Karpas-422 (cell line): ENCODE measurements around the gene TAS2R20. TPM values are rescaled to one million over a fixed set of nuclear protein-coding genes. Genes with fewer than 3 reads are reported as not detected.

ENCODE experiments used
- DNase-seq: peaks from one replicate; pipeline ENCODE4 v3.0.0-alpha.2; 2015
- H2AFZ ChIP-seq: fragments of 200-600 bp; sonication (generic); 2 replicates; pipeline ENCODE4 v1.6.1; 2014; ENCODE audit warnings: antibody characterized with exemption, low read length, mixed read lengths
- H3K27ac ChIP-seq: fragments of 200-600 bp; sonication (generic); 2 replicates; pipeline ENCODE4 v1.5.1; 2014; ENCODE audit warnings: mild to moderate bottlenecking, low read length, moderate library complexity
- H3K27me3 ChIP-seq: fragments of 200-600 bp; sonication (generic); 2 replicates; pipeline ENCODE4 v1.6.1; 2014; ENCODE audit warnings: low read length, mixed read lengths
- H3K36me3 ChIP-seq: fragments of 200-600 bp; sonication (generic); 2 replicates; pipeline ENCODE4 v1.6.1; 2014; ENCODE audit warnings: low read length, mixed read lengths; ENCODE audit not compliant: insufficient read depth
- H3K4me1 ChIP-seq: fragments of 200-600 bp; sonication (generic); 2 replicates; pipeline ENCODE4 v1.6.1; 2014; ENCODE audit warnings: mild to moderate bottlenecking, low read length, mixed read lengths
- H3K4me2 ChIP-seq: fragments of 200-600 bp; sonication (generic); 2 replicates; pipeline ENCODE4 v1.6.1; 2014; ENCODE audit warnings: low read length, low read depth, mild to moderate bottlenecking; ENCODE audit not compliant: poor library complexity, severe bottlenecking
- H3K4me3 ChIP-seq: fragments of 200-600 bp; sonication (generic); 2 replicates; pipeline ENCODE4 v1.5.1; 2014; ENCODE audit warnings: mild to moderate bottlenecking, antibody characterized with exemption, low read length, mixed read lengths
- H3K79me2 ChIP-seq: fragments of 200-600 bp; sonication (generic); 2 replicates; pipeline ENCODE4 v1.6.1; 2014; ENCODE audit warnings: mild to moderate bottlenecking, low read length, mixed read lengths
- H3K9ac ChIP-seq: fragments of 200-600 bp; sonication (generic); 2 replicates; pipeline ENCODE4 v1.6.0; 2014; ENCODE audit warnings: low read length
- H3K9me2 ChIP-seq: fragments of 200-600 bp; sonication (generic), shearing (Covaris generic); replicated peaks from 2 replicates; pipeline ENCODE4 v1.6.0; 2014; ENCODE audit warnings: mild to moderate bottlenecking, low read length, moderate library complexity; ENCODE audit not compliant: insufficient read depth
- H3K9me3 ChIP-seq: fragments of 300-700, 200-600 bp; sonication (generic); 2 replicates; pipeline ENCODE4 v1.6.1; 2014; ENCODE audit warnings: low read length, mixed read lengths
- H4K20me1 ChIP-seq: fragments of 200-600 bp; sonication (generic); 2 replicates; pipeline ENCODE4 v1.6.1; 2014; ENCODE audit warnings: mild to moderate bottlenecking, antibody characterized with exemption, low read length, low read depth; ENCODE audit not compliant: insufficient read depth
- total RNA-seq: library from RNA; depleted of rRNA; stranded (reverse); fragments of >200 nt; shearing (Covaris generic); gene quantifications from 2 replicates; pipeline ENCODE4 v1.2.3, GENCODE V29; 2014; ENCODE audit warnings: low replicate concordance

TAS2R20 gene
- total RNA-seq, 1 experiment from 2014 or later: 18.2 TPM

GRCh38 chr12:10982244-10982643 lies 15.9 kb downstream of the TAS2R20 start:
- DNase-seq: no peak
- Histone ChIP-seq H3K9ac (no peak overlapping the region), H3K36me3 (no peaks in the 10 kb centered on the region), H3K79me2 (peaks cover 23% of the 10 kb centered on the region), H3K27ac (no peak overlapping the region), H4K20me1 (no peaks in the 10 kb centered on the region), H3K27me3 (no peaks in the 10 kb centered on the region), H3K9me3 (no peaks in the 10 kb centered on the region), H3K4me1 (no peaks in the 10 kb centered on the region), H3K4me2 (no peak overlapping the region), H3K4me3 (no peak overlapping the region), H2AFZ (no peak overlapping the region), H3K9me2 (no peaks in the 10 kb centered on the region)

GRCh38 chr12:10974965-10975364 lies 23.1 kb downstream of the TAS2R20 start:
- H3K9me2 ChIP-seq: no peaks in the 10 kb centered on the region
- no peak overlapping the region for H3K27ac ChIP-seq
- H3K9me3 ChIP-seq: no peaks in the 10 kb centered on the region
- H3K4me2 ChIP-seq: no peak overlapping the region
- no peaks in the 10 kb centered on the region for H3K4me1 ChIP-seq
- H3K36me3 ChIP-seq: peaks cover 5% of the 10 kb centered on the region; the same call in 1 of the 2 replicates
- no peaks in the 10 kb centered on the region for H4K20me1 ChIP-seq
- H3K27me3 ChIP-seq: no peaks in the 10 kb centered on the region
- H3K79me2 ChIP-seq: peaks cover 68% of the 10 kb centered on the region
- H3K9ac ChIP-seq: no peak overlapping the region
- H2AFZ ChIP-seq: no peak overlapping the region
- DNase-seq: no peak
- no peak overlapping the region for H3K4me3 ChIP-seq

GRCh38 chr12:10968765-10969456 lies 29.2 kb downstream of the TAS2R20 start:
- H2AFZ ChIP-seq: no peak overlapping the region

GRCh38 chr12:10967409-10967808 lies 30.7 kb downstream of the TAS2R20 start:
- H3K4me2 ChIP-seq: no peak overlapping the region
- H3K79me2 ChIP-seq: peaks cover 6% of the 10 kb centered on the region; the same call in 1 of the 2 replicates
- no peaks in the 10 kb centered on the region for H3K27me3 ChIP-seq
- H2AFZ ChIP-seq: no peak overlapping the region
- no peaks in the 10 kb centered on the region for H3K9me3 ChIP-seq
- H4K20me1 ChIP-seq: no peaks in the 10 kb centered on the region
- no peak overlapping the region for H3K27ac ChIP-seq
- H3K36me3 ChIP-seq: no peaks in the 10 kb centered on the region
- DNase-seq: no peak
- no peak overlapping the region for H3K9ac ChIP-seq
- H3K4me1 ChIP-seq: no peaks in the 10 kb centered on the region
- H3K9me2 ChIP-seq: no peaks in the 10 kb centered on the region
- H3K4me3 ChIP-seq: no peak overlapping the region

More at GRCh38 chr12:10968765-10969456, 29.2 kb downstream of the TAS2R20 start:
- H3K36me3 ChIP-seq: peaks cover 5% of the 10 kb centered on the region; the same call in 1 of the 2 replicates
- no peaks in the 10 kb centered on the region for H3K27me3 ChIP-seq
- H3K79me2 ChIP-seq: peaks cover 14% of the 10 kb centered on the region
- no peak overlapping the region for H3K27ac ChIP-seq
- no peak overlapping the region for H3K9ac ChIP-seq
- no peak for DNase-seq
- no peaks in the 10 kb centered on the region for H4K20me1 ChIP-seq
- no peaks in the 10 kb centered on the region for H3K4me1 ChIP-seq
- no peaks in the 10 kb centered on the region for H3K9me3 ChIP-seq
- H3K9me2 ChIP-seq: no peaks in the 10 kb centered on the region
- H3K4me3 ChIP-seq: no peak overlapping the region
- H3K4me2 ChIP-seq: no peak overlapping the region

- no peak for DNase-seq
- no peak overlapping the region for H3K27ac ChIP-seq
- H3K36me3 ChIP-seq: no peaks in the 10 kb centered on the region
- H2AFZ ChIP-seq: no peak overlapping the region
- H3K9me3 ChIP-seq: no peaks in the 10 kb centered on the region
- no peaks in the 10 kb centered on the region for H3K9me2 ChIP-seq
- H3K4me1 ChIP-seq: no peaks in the 10 kb centered on the region
- H3K4me2 ChIP-seq: no peak overlapping the region
- H3K27me3 ChIP-seq: no peaks in the 10 kb centered on the region
- no peak overlapping the region for H3K9ac ChIP-seq
- H4K20me1 ChIP-seq: no peaks in the 10 kb centered on the region
- peaks cover 3% of the 10 kb centered on the region; the same call in 1 of the 2 replicates for H3K79me2 ChIP-seq
- no peak overlapping the region for H3K4me3 ChIP-seq
Measured at GRCh38 chr12:10966314-10966713, 31.8 kb downstream of the TAS2R20 start.

- peaks cover 3% of the 10 kb centered on the region; the same call in 1 of the 2 replicates for H3K79me2 ChIP-seq
- H3K9me3 ChIP-seq: no peaks in the 10 kb centered on the region
- H4K20me1 ChIP-seq: no peaks in the 10 kb centered on the region
- no peaks in the 10 kb centered on the region for H3K27me3 ChIP-seq
- no peak overlapping the region for H3K9ac ChIP-seq
- H3K36me3 ChIP-seq: no peaks in the 10 kb centered on the region
- H3K27ac ChIP-seq: no peak overlapping the region
- H2AFZ ChIP-seq: no peak overlapping the region
- no peak overlapping the region for H3K4me3 ChIP-seq
- no peak overlapping the region for H3K4me2 ChIP-seq
- DNase-seq: no peak
- H3K4me1 ChIP-seq: peaks cover 7% of the 10 kb centered on the region
- H3K9me2 ChIP-seq: no peaks in the 10 kb centered on the region
Measured at GRCh38 chr12:10965476-10965875, 32.6 kb downstream of the TAS2R20 start.

GRCh38 chr12:10960211-10960610 lies 37.9 kb downstream of the TAS2R20 start:
- peaks cover 2% of the 10 kb centered on the region; the same call in 1 of the 2 replicates for H3K9me3 ChIP-seq
- H3K9ac ChIP-seq: no peak overlapping the region
- H3K27ac ChIP-seq: no peak overlapping the region
- H3K36me3 ChIP-seq: no peaks in the 10 kb centered on the region
- DNase-seq: no peak
- no peaks in the 10 kb centered on the region for H4K20me1 ChIP-seq
- H3K27me3 ChIP-seq: no peaks in the 10 kb centered on the region
- peaks cover 27% of the 10 kb centered on the region for H3K79me2 ChIP-seq
- no peaks in the 10 kb centered on the region for H3K9me2 ChIP-seq
- H2AFZ ChIP-seq: no peak overlapping the region
- no peak overlapping the region for H3K4me2 ChIP-seq
- H3K4me3 ChIP-seq: no peak overlapping the region
- peaks cover 7% of the 10 kb centered on the region for H3K4me1 ChIP-seq

- Histone ChIP-seq H3K9me3 (peaks cover 3% of the 10 kb centered on the region), H3K4me1 (peaks cover 7% of the 10 kb centered on the region), H3K9ac (no peak overlapping the region), H4K20me1 (no peaks in the 10 kb centered on the region), H3K27ac (no peak overlapping the region), H3K9me2 (no peaks in the 10 kb centered on the region), H3K36me3 (no peaks in the 10 kb centered on the region), H2AFZ (no peak overlapping the region), H3K4me2 (no peak overlapping the region), H3K79me2 (peaks cover 30% of the 10 kb centered on the region), H3K27me3 (no peaks in the 10 kb centered on the region), H3K4me3 (no peak overlapping the region)
- DNase-seq: no peak
Measured at GRCh38 chr12:10959804-10960203, 38.3 kb downstream of the TAS2R20 start.
